GM12873 (cell line): Measurements from ENCODE around the gene HDAC9.

Experiments
- CTCF ChIP-seq: IDR thresholded peaks from 2 replicates; pipeline ENCODE4 v1.5.1; 2012; ENCODE audit warnings: low read depth, mild to moderate bottlenecking, moderate library complexity, low read length, control low read depth; ENCODE audit not compliant: insufficient read depth; ENCODE audit errors: missing control alignments

The HDAC9 gene

GRCh38 chr7:18559756-18560155 is 64.2 kb downstream of the HDAC9 start:
- no peak for TF ChIP-seq CTCF

GRCh38 chr7:18564779-18565178 is 69.2 kb downstream of the HDAC9 start:
- TF ChIP-seq CTCF, result no peak

GRCh38 chr7:18565337-18565736 is 69.8 kb downstream of the HDAC9 start:
- TF ChIP-seq CTCF, result no peak

GRCh38 chr7:18566205-18566604 is 70.7 kb downstream of the HDAC9 start:
- TF ChIP-seq CTCF, result no peak

GRCh38 chr7:18566829-18567228 is 71.3 kb downstream of the HDAC9 start:
- no peak for TF ChIP-seq CTCF

- no peak for TF ChIP-seq CTCF
Observed at GRCh38 chr7:18570441-18570840, 74.9 kb downstream of the HDAC9 start.

GRCh38 chr7:18570890-18571478 is 75.4 kb downstream of the HDAC9 start:
- TF ChIP-seq CTCF, result no peak
